Loucy (cell line): ENCODE data around the gene LGALS9.
"Not testable (repeated sequence)": the region's sequence is repeated elsewhere in the genome, so short reads cannot be mapped to it uniquely, and the experiment has no call there.

Experiments used
- H2AFZ ChIP-seq: fragments of 200-600 bp; sonication (generic); 2 replicates; pipeline ENCODE4 v1.6.0; 2016; ENCODE audit warnings: antibody characterized with exemption, mild to moderate bottlenecking, low read length, moderate library complexity
- H3F3A ChIP-seq: fragments of 200-600 bp; 2 replicates; pipeline ENCODE4 v1.6.0; 2016; ENCODE audit warnings: antibody characterized with exemption, low read depth, mild to moderate bottlenecking
- H3K27me3 ChIP-seq: fragments of 200-600 bp; sonication (generic); 2 replicates; pipeline ENCODE4 v1.6.1; 2014; ENCODE audit warnings: low read length, mild to moderate bottlenecking; ENCODE audit not compliant: insufficient read depth, poor library complexity, severe bottlenecking
- H3K36me3 ChIP-seq: fragments of 200-600 bp; sonication (generic); 2 replicates; pipeline ENCODE4 v1.6.1; 2016; ENCODE audit warnings: low read length; ENCODE audit not compliant: insufficient read depth
- H3K4me1 ChIP-seq: fragments of 200-600 bp; sonication (generic); 2 replicates; pipeline ENCODE4 v1.5.1; 2014; ENCODE audit warnings: low read length, mild to moderate bottlenecking; ENCODE audit not compliant: insufficient read depth, poor library complexity, severe bottlenecking
- H3K4me2 ChIP-seq: fragments of 200-600 bp; sonication (generic); 2 replicates; pipeline ENCODE4 v1.6.0; 2014; ENCODE audit warnings: antibody characterized with exemption, low read length, low read depth, mild to moderate bottlenecking; ENCODE audit not compliant: poor library complexity, severe bottlenecking
- H3K4me3 ChIP-seq: fragments of 200-600 bp; sonication (generic); 2 replicates; pipeline ENCODE4 v1.5.1; 2014; ENCODE audit warnings: low read length, mild to moderate bottlenecking, mixed read lengths; ENCODE audit not compliant: poor library complexity, severe bottlenecking
- H3K79me2 ChIP-seq: fragments of 200-600 bp; sonication (generic); 2 replicates; pipeline ENCODE4 v1.6.1; 2014; ENCODE audit warnings: low read length; ENCODE audit not compliant: insufficient read depth
- H3K9ac ChIP-seq: fragments of 200-600 bp; sonication (generic); 2 replicates; pipeline ENCODE4 v1.6.0; 2014; ENCODE audit warnings: mild to moderate bottlenecking, low read depth, low read length, moderate library complexity; ENCODE audit not compliant: poor library complexity, severe bottlenecking
- H3K9me2 ChIP-seq: fragments of 200-600 bp; sonication (generic); replicated peaks from 2 replicates; pipeline ENCODE4 v1.6.1; 2016; ENCODE audit warnings: low read depth, low read length, mixed read lengths
- H3K9me3 ChIP-seq: fragments of 200-600 bp; sonication (generic); 2 replicates; pipeline ENCODE4 v1.6.1; 2014; ENCODE audit warnings: mild to moderate bottlenecking, antibody characterized with exemption, low read length, low read depth; ENCODE audit not compliant: insufficient read depth
- H4K20me1 ChIP-seq: fragments of 200-600 bp; sonication (generic); 2 replicates; pipeline ENCODE4 v1.6.0; 2014; ENCODE audit warnings: antibody characterized with exemption, low read length, mild to moderate bottlenecking; ENCODE audit not compliant: insufficient read depth, poor library complexity, severe bottlenecking
- EZH2phosphoT487 ChIP-seq: fragments of 200-600 bp; IDR thresholded peaks from 2 replicates; pipeline ENCODE4 v1.6.1; 2018; ENCODE audit warnings: antibody characterized with exemption, mild to moderate bottlenecking, moderate library complexity, borderline replicate concordance
- TF ChIP-seq, protein P1 (sequence below): fragments of 200-600 bp; sonication (generic); conservative IDR thresholded peaks from 2 replicates; pipeline ENCODE4 v1.5.1; 2014; ENCODE audit warnings: mild to moderate bottlenecking, antibody characterized with exemption, low read length

LGALS9 gene

DNA sequence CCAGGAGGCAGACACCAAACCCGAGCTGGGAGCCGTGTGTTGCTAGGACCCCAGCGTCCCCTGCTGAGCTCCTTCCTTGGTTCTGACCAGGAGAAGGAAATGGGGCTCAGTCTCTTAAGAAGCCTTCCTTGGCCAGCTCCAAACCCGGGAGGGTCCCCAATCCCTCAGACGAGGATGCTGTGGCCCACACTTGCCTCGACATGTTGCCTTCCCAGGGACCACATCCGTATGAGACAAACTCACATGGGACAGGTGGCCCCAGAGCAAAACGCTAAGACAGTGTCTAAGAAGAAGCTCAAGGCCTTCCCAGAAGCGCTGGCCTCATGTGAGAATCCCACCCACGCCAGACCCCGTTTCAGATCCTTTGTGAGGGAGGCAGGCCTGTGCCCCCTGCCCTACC is 19.8 kb downstream of the LGALS9 start:
- H3F3A ChIP-seq, result no peaks in the 10 kb centered on the region
- H3K79me2 ChIP-seq, result no peaks in the 10 kb centered on the region
- H3K9ac ChIP-seq, result no peak overlapping the region
- no peak overlapping the region for H3K4me3 ChIP-seq
- peaks cover 9% of the 10 kb centered on the region for H3K4me1 ChIP-seq
- no peaks in the 10 kb centered on the region for H3K27me3 ChIP-seq
- no peaks in the 10 kb centered on the region for H3K9me2 ChIP-seq
- H3K4me2 ChIP-seq, result no peak overlapping the region
- H2AFZ ChIP-seq, result no peak overlapping the region
- no peak for TF ChIP-seq EZH2phosphoT487
- H3K36me3 ChIP-seq, result peaks cover 4% of the 10 kb centered on the region; the same call in 1 of the 2 replicates
- H3K9me3 ChIP-seq, result no peaks in the 10 kb centered on the region
- H4K20me1 ChIP-seq, result no peaks in the 10 kb centered on the region

DNA sequence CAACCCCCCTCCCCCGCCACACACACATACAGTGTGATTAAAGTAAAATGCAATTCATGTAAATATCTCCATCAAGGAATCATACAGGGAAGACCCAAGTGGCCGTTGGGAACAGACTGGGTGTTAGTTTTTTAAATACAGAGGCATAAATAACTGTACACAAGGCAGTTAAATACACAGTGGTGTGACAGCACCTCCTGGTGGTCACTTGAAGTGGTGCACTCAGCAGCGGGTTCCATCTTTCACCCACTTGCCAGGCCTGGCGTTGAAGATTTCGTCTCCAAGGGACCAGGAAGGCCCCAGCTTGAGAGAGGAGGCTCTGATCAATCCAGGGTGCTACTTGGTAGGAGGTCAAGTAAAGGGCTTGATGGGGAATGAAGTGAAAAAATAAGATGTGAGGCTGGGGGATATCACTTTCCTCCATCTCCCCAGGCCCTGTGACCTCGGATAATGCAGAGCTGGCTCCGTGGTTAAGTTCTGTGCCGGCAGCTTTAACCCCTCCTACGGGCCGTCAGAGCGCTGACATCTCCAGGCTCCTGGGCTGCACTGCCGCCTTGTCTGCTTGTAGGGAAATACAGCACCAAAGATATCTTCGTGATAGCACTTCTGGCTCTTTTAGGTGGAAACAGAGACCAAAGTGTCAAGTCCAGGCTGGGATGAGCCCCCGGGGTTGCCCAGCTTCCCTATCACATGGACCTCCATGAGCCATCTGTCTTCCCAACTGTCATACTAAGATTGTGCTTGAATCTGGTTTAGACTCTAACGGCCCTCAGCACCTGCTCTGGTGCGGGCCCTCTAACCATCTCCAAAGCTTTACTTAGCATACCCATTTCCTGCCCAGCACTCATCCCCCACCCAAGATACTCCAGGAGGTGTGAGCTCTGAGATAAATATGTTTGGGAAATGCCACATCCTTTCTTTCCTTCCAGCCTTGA is 20.7 kb downstream of the LGALS9 start:
- Histone ChIP-seq H3K27me3 (no peaks in the 10 kb centered on the region), H4K20me1 (no peaks in the 10 kb centered on the region), H3K4me1 (peaks cover 9% of the 10 kb centered on the region), H3K9me3 (no peaks in the 10 kb centered on the region), H3K36me3 (peaks cover 4% of the 10 kb centered on the region; the same call in 1 of the 2 replicates), H3K9ac (no peak overlapping the region), H3K79me2 (no peaks in the 10 kb centered on the region), H3F3A (no peaks in the 10 kb centered on the region), H3K9me2 (no peaks in the 10 kb centered on the region), H3K4me3 (no peak overlapping the region), H2AFZ (no peak overlapping the region), H3K4me2 (no peak overlapping the region)
- no peak for TF ChIP-seq EZH2phosphoT487
- TF ChIP-seq, protein P1, sequence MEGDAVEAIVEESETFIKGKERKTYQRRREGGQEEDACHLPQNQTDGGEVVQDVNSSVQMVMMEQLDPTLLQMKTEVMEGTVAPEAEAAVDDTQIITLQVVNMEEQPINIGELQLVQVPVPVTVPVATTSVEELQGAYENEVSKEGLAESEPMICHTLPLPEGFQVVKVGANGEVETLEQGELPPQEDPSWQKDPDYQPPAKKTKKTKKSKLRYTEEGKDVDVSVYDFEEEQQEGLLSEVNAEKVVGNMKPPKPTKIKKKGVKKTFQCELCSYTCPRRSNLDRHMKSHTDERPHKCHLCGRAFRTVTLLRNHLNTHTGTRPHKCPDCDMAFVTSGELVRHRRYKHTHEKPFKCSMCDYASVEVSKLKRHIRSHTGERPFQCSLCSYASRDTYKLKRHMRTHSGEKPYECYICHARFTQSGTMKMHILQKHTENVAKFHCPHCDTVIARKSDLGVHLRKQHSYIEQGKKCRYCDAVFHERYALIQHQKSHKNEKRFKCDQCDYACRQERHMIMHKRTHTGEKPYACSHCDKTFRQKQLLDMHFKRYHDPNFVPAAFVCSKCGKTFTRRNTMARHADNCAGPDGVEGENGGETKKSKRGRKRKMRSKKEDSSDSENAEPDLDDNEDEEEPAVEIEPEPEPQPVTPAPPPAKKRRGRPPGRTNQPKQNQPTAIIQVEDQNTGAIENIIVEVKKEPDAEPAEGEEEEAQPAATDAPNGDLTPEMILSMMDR, result peak; percentile 75

DNA sequence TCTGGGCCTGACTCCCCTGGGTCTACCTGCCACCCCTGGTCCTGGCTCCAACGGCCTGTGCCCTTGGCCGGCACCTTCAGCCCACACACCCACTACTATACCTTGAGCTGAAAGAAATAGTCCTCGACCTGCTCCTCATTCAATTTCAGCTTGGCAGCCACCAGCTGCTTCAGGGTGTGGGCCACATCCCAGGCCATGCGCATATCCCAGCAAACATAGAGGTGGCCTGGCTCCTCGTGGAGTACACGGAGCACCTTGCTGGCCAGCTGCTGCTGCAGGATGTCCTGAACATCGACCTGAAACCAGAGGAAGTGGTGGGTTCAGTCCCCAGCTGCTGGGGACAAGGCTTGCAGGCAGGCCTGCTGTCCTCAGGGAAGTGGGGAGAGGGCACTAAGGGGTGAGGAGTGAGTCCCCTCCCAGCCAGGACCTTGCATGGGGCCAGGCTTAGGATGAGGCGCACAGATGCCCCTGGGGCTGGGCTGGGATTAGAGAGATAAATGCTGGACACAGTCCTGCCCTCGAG is 22.5 kb downstream of the LGALS9 start:
- H2AFZ ChIP-seq, H3K36me3 ChIP-seq, H3K4me3 ChIP-seq, H3K4me2 ChIP-seq, H3K9me2 ChIP-seq, H3K27me3 ChIP-seq, H4K20me1 ChIP-seq, H3F3A ChIP-seq, H3K9me3 ChIP-seq, H3K79me2 ChIP-seq, H3K9ac ChIP-seq, H3K4me1 ChIP-seq: not testable (repeated sequence)

DNA sequence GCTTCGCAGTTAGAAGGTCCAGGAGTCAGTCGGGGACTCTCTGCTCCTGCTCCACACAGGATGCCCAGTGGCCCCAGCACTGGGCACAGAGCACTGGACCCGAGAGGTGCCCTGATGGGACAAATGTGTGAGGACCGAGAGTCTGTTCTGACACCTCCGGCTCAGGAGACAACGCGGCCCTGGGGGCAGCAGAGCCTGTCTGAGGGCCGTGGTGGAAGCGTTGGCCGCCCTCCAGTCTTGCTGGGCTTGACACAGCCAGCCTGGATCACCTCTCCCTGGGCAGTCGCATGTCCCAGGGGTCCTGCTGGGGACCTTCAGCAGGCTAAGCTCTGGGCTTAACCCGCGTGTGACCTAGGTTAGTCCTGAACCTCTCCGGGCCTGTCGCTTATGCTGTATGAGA is 23.1 kb downstream of the LGALS9 start:
- Histone ChIP-seq H2AFZ (peak overlapping the region; percentile 97), H3K4me3 (no peak overlapping the region), H3K79me2 (no peaks in the 10 kb centered on the region), H3K36me3 (no peaks in the 10 kb centered on the region), H3K9me3 (no peaks in the 10 kb centered on the region), H3K9me2 (no peaks in the 10 kb centered on the region), H3K27me3 (no peaks in the 10 kb centered on the region), H3K4me1 (peaks cover 9% of the 10 kb centered on the region), H3K4me2 (no peak overlapping the region), H3F3A (no peaks in the 10 kb centered on the region), H3K9ac (no peak overlapping the region), H4K20me1 (no peaks in the 10 kb centered on the region)
- TF ChIP-seq EZH2phosphoT487, result no peak
- TF ChIP-seq, protein P1, result no peak
